Left lung (tissue), 10 donors: ENCODE data around the gene ZNF827. TPM values are rescaled to one million over a fixed set of nuclear protein-coding genes. Genes with fewer than 3 reads are reported as not detected.
A peak's percentile ranks its signal among the peaks of the same experiment; 100 is the strongest.

ENCODE experiments used
- ATAC-seq: fragments of 200-7000 bp; cut with Tn5 transposase; one replicate; pipeline ENCODE4 v1.9.1; 2020; ENCODE audit warnings: moderate library complexity
- DNase-seq, 4 donors: peaks; one replicate each; pipeline ENCODE4 v3.0.0-alpha.2; 2013 to 2020
- H3K27ac ChIP-seq, 2 donors: fragments of 200-600 bp; sonication (generic) in 1 of 2; one replicate each; pipeline versions ENCODE4 v1.5.0 to v1.8.0; 2020 to 2021
- H3K27me3 ChIP-seq, 2 donors: fragments of 200-600 bp; sonication (generic) in 1 of 2; one replicate each; pipeline versions ENCODE4 v1.5.0 to v1.8.0; 2020 to 2021
- H3K36me3 ChIP-seq, 2 donors: fragments of 200-600 bp; sonication (generic) in 1 of 2; one replicate each; pipeline versions ENCODE4 v1.5.0 to v1.8.0; 2020 to 2021
- H3K4me1 ChIP-seq, 2 donors: fragments of 200-600 bp; one replicate each; pipeline ENCODE4 v1.8.0; 2021
- H3K4me3 ChIP-seq, 2 donors: fragments of 200-600 bp; sonication (generic) in 1 of 2; one replicate each; pipeline versions ENCODE4 v1.5.0 to v1.8.0; 2020 to 2021; ENCODE audit warnings: mild to moderate bottlenecking in 1 of 2
- H3K9me3 ChIP-seq, 2 donors: fragments of 200-600 bp; sonication (generic) in 1 of 2; one replicate each; pipeline versions ENCODE4 v1.5.0 to v1.8.0; 2020 to 2021
- intact Hi-C, 2 donors: fragments of 100-400 bp; cut with DNase I; formaldehyde crosslinking; loops; one replicate each; pipeline versions ENCODE4 v1.11.2 to v1.14.2; 2022
- polyA plus RNA-seq, 6 donors: library from polyadenylated mRNA; unstranded; fragments of 120-200 nt; gene quantifications; one replicate each; pipeline ENCODE4 v1.2.1, GENCODE V29; 2013; ENCODE audit not compliant: insufficient read length in 6 of 6
- total RNA-seq, 2 donors: library from RNA; stranded (reverse); fragmentation: NEBNext Ultra II Directional; extraction: Animal tissue kit (Norgen Biotek cat#: 25700); gene quantifications; one replicate each; pipeline ENCODE4 v1.2.1, GENCODE V29; 2021
- TF ChIP-seq, protein P1 (sequence below), 2 donors: fragments of 200-600 bp; sonication (generic) in 1 of 2; IDR thresholded peaks; one replicate each; pipeline versions ENCODE4 v1.5.0 to v1.8.0; 2021; ENCODE audit warnings: antibody characterized with exemption in 2 of 2
- donor health status: DM: no; HTN: yes; CAD: no.
- donor health status: DM: no; HTN: no; CAD: no.

ZNF827 gene
- total and polyA plus RNA-seq, 8 donors: 9.2 to 35.7 (median 32.7) TPM

DNA sequence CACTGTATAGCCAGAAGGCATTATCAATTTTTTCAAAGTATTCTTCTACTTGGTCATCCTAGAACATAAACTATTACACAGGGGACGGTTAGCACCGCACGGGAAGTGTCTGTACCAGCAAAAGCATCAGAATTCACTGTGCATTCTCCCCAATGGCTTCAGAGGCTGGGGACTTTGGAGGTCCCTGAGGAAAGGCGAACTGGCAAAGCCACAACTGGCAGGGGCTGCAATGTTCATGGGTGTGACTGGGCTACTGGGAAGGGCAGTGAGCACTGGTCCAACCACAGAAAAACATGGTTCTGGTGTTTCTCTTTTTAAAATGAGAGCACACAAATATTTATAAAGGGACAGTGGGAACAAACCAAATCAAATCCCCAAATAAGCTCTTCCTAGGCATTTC is 175.2 kb downstream of the ZNF827 start:
- Histone ChIP-seq H3K27ac (no peak overlapping the region), H3K9me3 (no peaks in the 10 kb centered on the region), H3K4me1 (no peaks in the 10 kb centered on the region), H3K36me3 (peaks cover 0 to 28% of the 10 kb centered on the region in 2 donors), H3K27me3 (no peaks in the 10 kb centered on the region), H3K4me3 (no peak overlapping the region)
- DNase-seq (no peak), ATAC-seq (no peak)
- intact Hi-C loops: no loop called here
- TF ChIP-seq, protein P1, sequence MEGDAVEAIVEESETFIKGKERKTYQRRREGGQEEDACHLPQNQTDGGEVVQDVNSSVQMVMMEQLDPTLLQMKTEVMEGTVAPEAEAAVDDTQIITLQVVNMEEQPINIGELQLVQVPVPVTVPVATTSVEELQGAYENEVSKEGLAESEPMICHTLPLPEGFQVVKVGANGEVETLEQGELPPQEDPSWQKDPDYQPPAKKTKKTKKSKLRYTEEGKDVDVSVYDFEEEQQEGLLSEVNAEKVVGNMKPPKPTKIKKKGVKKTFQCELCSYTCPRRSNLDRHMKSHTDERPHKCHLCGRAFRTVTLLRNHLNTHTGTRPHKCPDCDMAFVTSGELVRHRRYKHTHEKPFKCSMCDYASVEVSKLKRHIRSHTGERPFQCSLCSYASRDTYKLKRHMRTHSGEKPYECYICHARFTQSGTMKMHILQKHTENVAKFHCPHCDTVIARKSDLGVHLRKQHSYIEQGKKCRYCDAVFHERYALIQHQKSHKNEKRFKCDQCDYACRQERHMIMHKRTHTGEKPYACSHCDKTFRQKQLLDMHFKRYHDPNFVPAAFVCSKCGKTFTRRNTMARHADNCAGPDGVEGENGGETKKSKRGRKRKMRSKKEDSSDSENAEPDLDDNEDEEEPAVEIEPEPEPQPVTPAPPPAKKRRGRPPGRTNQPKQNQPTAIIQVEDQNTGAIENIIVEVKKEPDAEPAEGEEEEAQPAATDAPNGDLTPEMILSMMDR (IDR thresholded peaks at IDR 0.05): no peak

DNA sequence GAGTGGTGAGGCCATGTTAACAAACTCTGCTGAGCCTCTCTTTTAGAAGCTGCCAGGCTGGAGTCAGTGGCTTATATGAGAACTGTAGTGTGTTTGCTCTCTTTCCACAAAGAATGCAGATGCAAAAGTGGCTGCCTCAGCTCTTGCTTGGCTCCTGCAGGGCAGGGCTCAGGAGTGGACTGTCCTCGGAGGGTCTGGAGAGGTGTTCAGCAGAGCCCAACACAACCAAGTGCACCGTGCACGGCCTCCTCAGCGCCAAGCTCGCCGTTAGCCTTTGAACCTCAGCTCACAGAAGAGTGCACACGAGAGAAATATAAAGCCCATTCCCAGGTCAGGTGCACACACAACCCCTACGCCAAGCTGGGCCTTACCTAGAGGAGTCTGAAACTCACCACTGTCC is 175.9 kb downstream of the ZNF827 start:
- no peaks in the 10 kb centered on the region for H3K9me3 ChIP-seq
- H3K4me3 ChIP-seq: no peak overlapping the region
- intact Hi-C loops: no loop called here
- peaks cover 0 to 28% of the 10 kb centered on the region in 2 donors for H3K36me3 ChIP-seq
- H3K4me1 ChIP-seq: no peaks in the 10 kb centered on the region
- peak; percentile 43 for ATAC-seq
- no peak overlapping the region for H3K27ac ChIP-seq
- no peak for DNase-seq
- TF ChIP-seq, protein P1 (IDR thresholded peaks at IDR 0.05): no peak
- no peaks in the 10 kb centered on the region for H3K27me3 ChIP-seq

DNA sequence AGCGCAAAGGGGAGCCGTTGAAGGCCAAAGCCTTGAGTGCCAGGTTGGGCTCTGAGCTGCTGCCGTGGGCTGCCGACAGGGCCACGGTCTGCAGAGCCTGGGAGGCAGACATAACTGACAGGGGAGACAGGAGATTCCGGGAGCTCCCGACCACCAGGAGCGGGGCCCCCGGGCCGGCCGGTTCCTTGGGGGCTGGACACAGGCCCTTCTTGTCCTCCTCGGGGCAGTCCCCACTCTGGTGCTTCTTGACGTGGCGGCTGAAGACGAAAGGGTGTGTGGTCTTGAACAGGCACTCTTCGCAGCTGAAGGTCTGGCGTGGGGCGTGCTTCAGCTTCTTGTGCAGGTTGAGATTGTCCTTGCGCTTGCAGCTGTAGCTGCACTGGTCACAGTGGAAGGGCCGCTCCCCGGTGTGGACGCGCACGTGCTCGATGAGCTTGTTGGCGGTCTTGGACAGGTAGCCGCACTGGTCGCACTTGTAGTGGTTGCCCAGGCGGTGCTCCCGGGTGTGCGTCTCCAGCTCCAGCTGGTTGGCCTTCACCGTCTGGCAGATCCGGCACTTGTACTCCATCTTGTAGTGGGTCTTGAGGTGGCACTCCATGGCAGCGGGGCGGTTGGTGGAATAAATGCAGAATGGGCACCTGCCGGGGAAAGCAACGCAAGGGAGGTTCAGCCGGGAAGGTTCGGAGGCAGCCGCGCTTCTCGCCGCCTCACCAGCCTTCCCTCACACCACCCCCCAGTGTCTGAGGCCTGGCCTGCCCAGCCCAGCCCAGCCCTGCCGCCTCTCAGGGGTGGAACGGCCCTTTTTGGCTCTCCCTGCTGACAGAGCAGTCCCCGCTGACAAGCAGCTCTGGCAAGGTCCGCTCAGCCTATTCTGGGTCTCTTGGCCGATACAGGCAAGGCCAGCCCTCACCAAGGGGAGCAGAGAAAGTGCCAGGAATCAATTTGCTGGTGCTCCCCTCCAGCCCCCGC is 177.4 kb downstream of the ZNF827 start:
- Histone ChIP-seq H3K4me1 (no peaks in the 10 kb centered on the region), H3K27ac (no peak overlapping the region), H3K9me3 (no peaks in the 10 kb centered on the region), H3K27me3 (no peaks in the 10 kb centered on the region), H3K4me3 (no peak overlapping the region), H3K36me3 (peaks cover 0 to 28% of the 10 kb centered on the region in 2 donors)
- intact Hi-C loops: no loop called here
- TF ChIP-seq, protein P1 (IDR thresholded peaks at IDR 0.05): no peak
- no peak for DNase-seq
- ATAC-seq: no peak

DNA sequence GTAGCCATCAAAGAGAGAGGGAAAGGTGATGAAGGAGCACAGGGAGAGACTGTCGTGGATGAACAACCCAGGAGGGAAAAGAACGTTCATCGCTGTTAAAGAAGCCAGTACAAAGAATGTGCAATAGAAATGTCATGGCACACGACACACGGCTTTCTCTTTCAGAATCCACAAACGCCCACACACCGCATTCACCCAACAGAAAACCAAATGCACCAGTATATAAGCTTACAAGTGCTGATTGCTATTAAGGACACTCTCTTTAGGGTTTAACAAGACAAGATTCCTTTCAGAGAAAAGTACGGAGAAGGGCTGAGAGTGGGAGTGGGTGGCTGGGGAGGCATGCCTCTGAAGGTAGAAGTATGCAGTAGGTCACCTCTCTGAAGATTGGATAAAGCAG is 178.4 kb downstream of the ZNF827 start:
- Histone ChIP-seq H3K4me1 (no peaks in the 10 kb centered on the region), H3K27ac (no peak overlapping the region), H3K4me3 (no peak overlapping the region), H3K9me3 (no peaks in the 10 kb centered on the region), H3K27me3 (no peaks in the 10 kb centered on the region), H3K36me3 (peaks cover 0 to 23% of the 10 kb centered on the region in 2 donors)
- TF ChIP-seq, protein P1 (IDR thresholded peaks at IDR 0.05): no peak
- no peak for ATAC-seq
- DNase-seq: no peak
- intact Hi-C loops: no loop called here

DNA sequence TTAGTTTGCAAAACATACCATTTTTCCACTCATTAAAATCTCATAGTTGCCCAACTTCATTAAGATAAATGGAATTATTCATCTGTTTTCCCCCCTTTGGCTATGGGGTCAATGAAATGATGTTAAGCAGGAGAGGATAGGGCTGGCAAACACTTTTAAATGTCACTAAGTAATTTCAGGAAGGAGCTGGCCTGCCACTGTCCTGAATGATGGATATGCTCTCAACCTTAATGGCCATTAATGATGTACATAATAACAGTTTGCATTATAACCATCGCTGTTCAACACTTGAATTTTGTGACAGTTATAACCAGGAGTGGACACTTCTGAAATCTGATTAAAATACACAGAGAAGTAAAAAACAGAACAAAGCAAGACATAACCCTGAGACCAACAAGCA is 181.4 kb downstream of the ZNF827 start:
- Histone ChIP-seq H3K4me3 (no peak overlapping the region), H3K27ac (no peak overlapping the region), H3K9me3 (no peaks in the 10 kb centered on the region), H3K27me3 (no peaks in the 10 kb centered on the region), H3K36me3 (peaks cover 0 to 11% of the 10 kb centered on the region in 2 donors), H3K4me1 (no peaks in the 10 kb centered on the region)
- TF ChIP-seq, protein P1 (IDR thresholded peaks at IDR 0.05): no peak
- ATAC-seq (no peak), DNase-seq (no peak)
- intact Hi-C loops: no loop called here
